Myocyte (in vitro differentiated cells): ENCODE data around the gene TTC38. TPM values are rescaled to one million over a fixed set of nuclear protein-coding genes. Genes with fewer than 3 reads are reported as not detected.

ENCODE experiments used
- DNase-seq: peaks from one replicate; pipeline ENCODE4 v3.0.0-alpha.2; 2012; ENCODE audit warnings: low read depth
- polyA plus RNA-seq: library from polyadenylated mRNA; unstranded; fragments of >200 nt; gene quantifications from one replicate; pipeline ENCODE4 v1.2.1, GENCODE V29; 2012; ENCODE audit warnings: missing spikeins
- total RNA-seq: library from RNA; depleted of rRNA; stranded (reverse); fragments of >200 nt; gene quantifications from 2 replicates; pipeline ENCODE4 v1.2.3, GENCODE V29; 2014

TTC38 gene
- total RNA-seq = 31.5 and 38.9 TPM in 2 replicates
- 14.6 TPM for polyA plus RNA-seq

- DNase-seq = peak; percentile 95
Observed at GRCh38 chr22:46267431-46268279, at the start of gene TTC38. TTC38 (plus strand) TSS chr22:46268008; CDS start chr22:46268040, 32 bp downstream.

GRCh38 chr22:46219636-46220035 is 48.2 kb upstream of the TTC38 start:
- DNase-seq = no peak

- DNase-seq = no peak
Observed at GRCh38 chr22:46220921-46221320, 46.9 kb upstream of the TTC38 start.

GRCh38 chr22:46224044-46224897 is 43.5 kb upstream of the TTC38 start:
- DNase-seq = no peak

GRCh38 chr22:46224898-46225290 is 42.9 kb upstream of the TTC38 start:
- no peak for DNase-seq

- DNase-seq = no peak
Observed at GRCh38 chr22:46225631-46226030, 42.2 kb upstream of the TTC38 start.

- no peak for DNase-seq
Observed at GRCh38 chr22:46226577-46226976, 41.2 kb upstream of the TTC38 start.

GRCh38 chr22:46229701-46230100 is 38.1 kb upstream of the TTC38 start:
- no peak for DNase-seq

GRCh38 chr22:46230262-46230901 is 37.4 kb upstream of the TTC38 start:
- no peak for DNase-seq

GRCh38 chr22:46233231-46233630 is 34.6 kb upstream of the TTC38 start:
- DNase-seq = peak; percentile 93

- no peak for DNase-seq
Observed at GRCh38 chr22:46234969-46235368, 32.8 kb upstream of the TTC38 start.

- no peak for DNase-seq
Observed at GRCh38 chr22:46237453-46238124, 30.2 kb upstream of the TTC38 start.

GRCh38 chr22:46238541-46238940 is 29.3 kb upstream of the TTC38 start:
- DNase-seq = no peak

GRCh38 chr22:46239261-46240048 is 28.4 kb upstream of the TTC38 start:
- DNase-seq = peak; percentile 59

GRCh38 chr22:46240073-46240472 is 27.7 kb upstream of the TTC38 start:
- DNase-seq = no peak

GRCh38 chr22:46240506-46240905 is 27.3 kb upstream of the TTC38 start:
- DNase-seq = no peak

GRCh38 chr22:46240907-46241306 is 26.9 kb upstream of the TTC38 start:
- DNase-seq = no peak

GRCh38 chr22:46241396-46242007 is 26.3 kb upstream of the TTC38 start:
- no peak for DNase-seq

GRCh38 chr22:46242076-46242475 is 25.7 kb upstream of the TTC38 start:
- DNase-seq = no peak

- DNase-seq = no peak
Observed at GRCh38 chr22:46244771-46245170, 23.0 kb upstream of the TTC38 start.
